Measurements from ENCODE around the gene PLOD1.

DNA sequence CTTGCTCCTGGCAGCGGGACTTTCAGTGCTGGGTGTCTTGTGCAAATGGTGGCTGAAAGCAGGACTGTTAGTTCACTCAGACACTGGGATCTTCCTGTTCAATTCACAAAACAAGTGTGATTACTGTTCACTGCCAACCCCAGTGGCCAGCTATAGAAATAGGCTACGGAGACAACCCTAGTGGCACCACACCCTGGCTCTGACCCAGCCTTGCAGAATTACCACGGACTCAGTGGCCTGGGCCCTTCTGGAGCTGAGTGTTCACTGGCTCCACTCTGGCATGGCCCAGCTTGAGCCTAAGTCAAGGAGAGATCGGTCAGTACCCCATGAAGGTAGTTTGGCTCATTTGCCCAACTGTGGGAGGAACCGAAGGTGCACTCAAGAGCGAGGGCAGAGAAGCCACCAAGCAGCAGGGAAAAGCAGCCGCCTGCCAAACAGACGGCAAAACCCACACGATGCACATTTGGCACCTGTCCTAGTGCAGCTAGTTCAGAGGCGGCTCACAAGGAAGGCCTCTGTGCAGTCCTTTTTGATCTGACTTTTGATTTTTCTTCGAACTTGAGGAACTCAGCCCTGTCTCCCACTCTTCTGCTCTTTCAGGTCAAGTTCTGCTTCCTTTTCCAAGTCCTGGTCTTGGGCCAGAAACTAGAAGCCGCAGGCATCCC, 14.1 kb upstream of the PLOD1 start:
- TF ChIP-seq, protein P1, sequence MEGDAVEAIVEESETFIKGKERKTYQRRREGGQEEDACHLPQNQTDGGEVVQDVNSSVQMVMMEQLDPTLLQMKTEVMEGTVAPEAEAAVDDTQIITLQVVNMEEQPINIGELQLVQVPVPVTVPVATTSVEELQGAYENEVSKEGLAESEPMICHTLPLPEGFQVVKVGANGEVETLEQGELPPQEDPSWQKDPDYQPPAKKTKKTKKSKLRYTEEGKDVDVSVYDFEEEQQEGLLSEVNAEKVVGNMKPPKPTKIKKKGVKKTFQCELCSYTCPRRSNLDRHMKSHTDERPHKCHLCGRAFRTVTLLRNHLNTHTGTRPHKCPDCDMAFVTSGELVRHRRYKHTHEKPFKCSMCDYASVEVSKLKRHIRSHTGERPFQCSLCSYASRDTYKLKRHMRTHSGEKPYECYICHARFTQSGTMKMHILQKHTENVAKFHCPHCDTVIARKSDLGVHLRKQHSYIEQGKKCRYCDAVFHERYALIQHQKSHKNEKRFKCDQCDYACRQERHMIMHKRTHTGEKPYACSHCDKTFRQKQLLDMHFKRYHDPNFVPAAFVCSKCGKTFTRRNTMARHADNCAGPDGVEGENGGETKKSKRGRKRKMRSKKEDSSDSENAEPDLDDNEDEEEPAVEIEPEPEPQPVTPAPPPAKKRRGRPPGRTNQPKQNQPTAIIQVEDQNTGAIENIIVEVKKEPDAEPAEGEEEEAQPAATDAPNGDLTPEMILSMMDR (IDR thresholded peaks at IDR 0.05), result no peak
- no peak for TF ChIP-seq ZFX (IDR thresholded peaks at IDR 0.05; ENCODE audit: borderline replicate concordance)

Measured in 22Rv1 (cell line).